ENCODE data around the gene TSEN54.
A peak's percentile ranks its signal among the peaks of the same experiment; 100 is the strongest.

TSEN54 gene

GRCh38 chr17:75570034-75570676 is 53.8 kb downstream of the TSEN54 start:
- DNase-seq = no peak

GRCh38 chr17:75570772-75571171 is 54.4 kb downstream of the TSEN54 start:
- DNase-seq = no peak

- peak; percentile 91 to 96 (median 93) for DNase-seq
These were observed 55.0 kb downstream of the TSEN54 start for GRCh38 chr17:75571197-75571884.

GRCh38 chr17:75571885-75572215 is 55.5 kb downstream of the TSEN54 start:
- no peak for DNase-seq

GRCh38 chr17:75572713-75573539 is 56.6 kb downstream of the TSEN54 start:
- DNase-seq = no peak

- no peak for DNase-seq
These were observed 57.2 kb downstream of the TSEN54 start for GRCh38 chr17:75573540-75573957.

GRCh38 chr17:75573994-75574393 is 57.7 kb downstream of the TSEN54 start:
- no peak for DNase-seq

Data from suppressor macrophage treated with lipopolysaccharide for 1 hour (primary cell).